Activated T-cell treated with anti-CD3 and anti-CD28 coated beads for 1 hour (primary cell): ENCODE results near the gene LTV1.
"Not testable (repeated sequence)": the region's sequence is repeated elsewhere in the genome, so short reads cannot be mapped to it uniquely, and the experiment has no call there.

Source experiments
- DNase-seq: peaks from one replicate; pipeline ENCODE4 v3.0.0-alpha.2; 2020; ENCODE audit warnings: low read depth

The LTV1 gene, protein sequence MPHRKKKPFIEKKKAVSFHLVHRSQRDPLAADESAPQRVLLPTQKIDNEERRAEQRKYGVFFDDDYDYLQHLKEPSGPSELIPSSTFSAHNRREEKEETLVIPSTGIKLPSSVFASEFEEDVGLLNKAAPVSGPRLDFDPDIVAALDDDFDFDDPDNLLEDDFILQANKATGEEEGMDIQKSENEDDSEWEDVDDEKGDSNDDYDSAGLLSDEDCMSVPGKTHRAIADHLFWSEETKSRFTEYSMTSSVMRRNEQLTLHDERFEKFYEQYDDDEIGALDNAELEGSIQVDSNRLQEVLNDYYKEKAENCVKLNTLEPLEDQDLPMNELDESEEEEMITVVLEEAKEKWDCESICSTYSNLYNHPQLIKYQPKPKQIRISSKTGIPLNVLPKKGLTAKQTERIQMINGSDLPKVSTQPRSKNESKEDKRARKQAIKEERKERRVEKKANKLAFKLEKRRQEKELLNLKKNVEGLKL

DNA sequence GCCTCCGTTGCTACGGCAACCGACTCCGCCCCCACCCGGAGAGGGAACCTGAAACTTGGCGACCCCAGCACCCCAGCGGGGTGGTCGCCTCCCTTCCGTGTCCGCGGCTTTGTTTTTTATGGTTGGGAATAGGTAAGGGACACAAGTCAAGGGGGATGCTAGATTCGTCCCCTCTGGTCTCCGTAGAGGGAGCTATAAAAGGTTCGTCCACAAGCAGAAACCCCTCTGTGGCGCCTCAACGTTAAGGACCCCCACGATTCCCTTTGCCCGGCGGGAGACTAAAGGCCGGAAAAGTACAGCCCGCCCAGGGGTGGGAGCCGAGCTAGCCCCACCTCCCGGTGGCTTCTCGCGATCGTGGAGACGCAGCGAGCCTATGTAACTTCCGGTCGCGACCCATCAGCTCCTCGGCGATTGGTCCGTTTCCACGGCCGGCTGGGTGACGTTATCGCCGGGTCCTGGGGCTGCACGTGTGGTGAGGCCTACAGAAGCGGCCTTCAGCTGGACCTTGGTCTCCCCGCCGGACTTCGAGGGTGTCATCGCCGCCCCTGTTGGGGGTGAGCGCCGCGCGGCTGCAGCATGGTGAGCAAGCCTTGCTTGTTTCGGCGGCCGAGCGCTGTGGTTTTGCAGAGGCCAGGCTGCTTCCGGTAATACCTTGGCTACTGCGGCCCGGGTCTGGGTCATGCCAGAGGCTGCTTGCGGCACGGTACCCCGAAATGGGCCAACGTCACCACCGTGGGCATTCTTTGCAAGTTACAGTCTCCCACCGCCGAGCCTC, at the start of gene LTV1:
TSS of gene LTV1 (plus strand) at position 437 of the 775 bp plus-strand sequence. CDS start at position 577, 140 bp downstream.
- peak; percentile 83 for DNase-seq

DNA sequence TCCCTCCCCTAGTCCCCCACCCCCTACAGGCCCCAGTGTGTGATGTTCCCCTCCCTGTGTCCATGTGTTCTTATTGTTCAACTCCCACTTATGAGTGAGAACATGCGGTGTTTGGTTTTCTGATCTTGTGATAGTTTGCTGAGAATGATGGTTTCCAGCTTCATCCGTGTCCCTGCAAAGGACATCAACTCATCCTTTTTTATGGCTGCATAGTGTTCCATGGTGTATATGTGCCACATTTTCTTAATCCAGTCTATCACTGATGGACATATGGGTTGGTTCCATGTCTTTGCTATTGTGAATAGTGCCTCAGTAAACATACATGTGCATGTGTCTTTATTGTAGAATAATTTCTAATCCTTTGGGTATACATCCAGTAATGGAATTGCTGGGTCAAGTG, 46.6 kb upstream of the LTV1 start:
- not testable (repeated sequence) for DNase-seq

DNA sequence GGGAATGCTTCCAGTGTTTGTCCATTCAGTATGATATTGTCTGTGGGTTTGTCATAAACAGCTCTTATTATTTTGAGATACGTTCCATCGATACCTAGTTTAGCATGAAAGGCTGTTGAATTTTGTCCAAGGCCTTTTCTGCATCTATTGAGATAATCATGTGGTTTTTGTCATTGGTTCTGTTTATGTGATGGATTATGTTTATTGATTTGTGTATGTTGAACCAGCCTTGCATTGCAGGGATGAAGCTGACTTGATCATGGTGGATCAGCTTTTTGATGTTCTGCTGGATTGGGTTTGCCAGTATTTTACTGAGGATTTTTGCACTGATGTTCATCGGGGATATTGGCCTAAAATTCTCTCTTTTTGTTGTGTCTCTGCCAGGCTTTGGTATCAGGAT, 44.7 kb upstream of the LTV1 start:
- not testable (repeated sequence) for DNase-seq

DNA sequence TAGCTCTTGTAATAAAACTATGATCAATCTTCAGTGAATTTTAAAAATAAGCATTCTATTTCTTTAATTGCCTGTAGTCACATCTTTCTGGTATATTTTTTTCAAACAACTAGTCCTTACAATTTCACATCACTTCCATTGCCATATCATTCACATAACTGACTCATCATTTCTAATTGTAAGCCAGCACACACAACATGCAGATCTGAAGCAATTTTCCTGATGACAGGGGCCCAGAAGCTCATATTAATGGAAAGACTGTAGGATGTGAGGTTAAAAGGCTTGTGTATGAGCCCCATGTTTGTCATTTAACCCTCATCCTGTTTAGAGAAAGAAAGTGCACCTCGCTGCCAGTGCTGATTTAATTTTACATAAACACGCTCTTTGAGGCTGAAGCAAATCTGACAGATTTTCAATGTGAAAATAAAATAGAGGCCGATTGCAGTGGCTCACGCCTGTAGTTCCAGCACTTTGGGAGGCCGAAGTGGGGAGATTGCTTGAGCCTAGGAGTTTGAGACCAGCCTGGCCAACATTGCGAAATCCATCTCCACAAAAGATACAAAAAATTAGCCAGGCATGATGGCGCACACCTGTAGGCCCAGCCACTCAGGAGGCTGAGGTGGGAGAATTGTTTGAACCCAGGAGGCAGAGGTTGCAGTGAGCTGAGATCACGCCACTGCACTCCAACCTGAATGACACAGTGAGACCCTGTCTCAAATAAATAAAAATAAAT, 40.1 kb upstream of the LTV1 start:
- DNase-seq, result no peak

DNA sequence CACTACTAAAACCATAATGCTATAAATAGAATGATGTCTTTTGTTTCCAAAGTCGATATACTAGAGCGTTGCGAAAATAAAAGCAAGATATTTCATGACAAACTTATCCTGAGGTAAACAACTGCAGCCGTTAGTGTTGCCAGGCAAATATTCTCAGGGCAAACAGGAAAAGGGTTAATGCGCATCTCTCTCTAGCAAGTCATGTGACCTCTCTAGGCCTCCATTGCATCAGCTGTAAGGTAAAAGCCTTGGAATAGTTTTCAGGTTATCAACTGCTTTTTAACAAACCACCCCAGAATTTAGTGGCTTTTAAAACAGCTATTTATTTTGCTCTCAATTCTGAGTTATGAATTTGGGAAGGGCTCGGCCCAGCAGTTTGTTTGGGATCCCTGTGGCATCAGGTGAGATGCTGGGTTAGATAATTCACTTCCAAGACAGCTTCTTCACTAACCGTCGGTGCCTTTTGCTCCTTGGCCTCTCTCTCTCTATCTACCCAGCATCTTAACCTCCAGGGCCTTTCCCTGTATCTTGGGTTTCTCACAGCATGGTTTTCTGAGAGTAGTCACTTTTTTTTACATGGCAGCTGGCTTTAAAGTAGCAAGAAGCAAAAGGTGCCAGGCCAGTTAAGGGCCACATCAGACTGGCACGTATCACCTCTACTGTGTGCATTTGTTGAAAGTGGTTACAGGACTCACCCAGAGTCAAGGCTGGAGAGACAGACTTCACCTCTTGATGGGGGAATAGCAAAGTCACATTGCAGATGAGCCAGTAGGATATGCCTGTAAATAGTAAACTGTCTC, 39.2 kb upstream of the LTV1 start:
- DNase-seq, result no peak

DNA sequence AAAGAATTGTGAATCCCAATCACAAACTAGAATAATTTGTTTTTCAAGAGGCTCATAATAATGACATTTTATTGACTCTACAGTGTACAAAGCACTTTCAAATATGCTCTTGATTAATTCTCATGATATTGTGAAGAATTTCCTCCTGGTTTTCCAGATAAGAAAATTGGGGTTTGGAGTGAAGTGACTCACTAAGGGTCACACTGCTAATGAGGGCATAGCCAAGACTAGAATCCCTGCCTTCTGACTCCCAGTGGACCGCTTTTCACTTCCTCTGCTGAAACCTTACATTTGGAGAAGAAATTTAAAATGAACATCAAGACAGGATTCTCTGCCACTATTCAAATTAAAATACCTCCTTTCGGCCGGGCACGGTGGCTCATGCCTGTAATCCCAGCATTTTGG, 38.3 kb upstream of the LTV1 start:
- DNase-seq, result no peak

DNA sequence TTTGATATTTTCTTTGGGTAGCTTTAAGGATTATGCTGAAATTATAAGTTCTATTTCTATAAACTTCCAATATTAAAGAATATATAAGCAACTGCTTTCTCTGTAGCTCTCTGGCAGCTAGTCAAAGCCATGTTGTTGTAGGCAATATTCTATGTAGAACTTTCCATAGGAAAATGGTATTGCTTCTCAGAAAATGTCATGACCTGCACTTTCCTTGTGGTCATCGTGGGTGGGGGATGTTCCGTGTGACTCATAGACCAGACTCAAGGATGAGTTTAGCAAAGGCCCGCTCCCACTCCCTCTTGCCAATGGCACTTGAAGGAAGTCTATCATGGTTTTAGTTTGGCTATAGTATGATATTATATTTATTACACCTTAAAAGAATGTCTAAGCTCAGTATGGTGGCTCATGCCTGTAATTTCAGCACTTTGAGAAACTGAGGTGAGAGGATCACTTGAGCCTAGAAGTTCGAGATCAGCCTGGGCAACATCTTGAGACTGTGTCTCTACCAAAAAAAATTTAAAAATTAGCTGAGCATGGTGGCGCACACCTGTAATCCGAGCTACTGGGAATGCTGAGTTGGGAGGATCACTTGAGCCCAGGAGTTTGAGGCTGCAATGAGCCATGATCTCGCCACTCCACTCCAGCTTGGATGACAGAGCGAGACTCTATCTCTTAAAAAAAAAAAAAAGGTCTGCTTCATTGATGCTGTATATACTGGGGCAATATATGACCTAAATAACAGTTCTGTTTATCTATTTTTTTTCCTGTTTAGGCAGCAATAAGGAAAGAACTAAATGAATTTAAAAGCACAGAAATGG, 36.6 kb upstream of the LTV1 start:
- no peak for DNase-seq

DNA sequence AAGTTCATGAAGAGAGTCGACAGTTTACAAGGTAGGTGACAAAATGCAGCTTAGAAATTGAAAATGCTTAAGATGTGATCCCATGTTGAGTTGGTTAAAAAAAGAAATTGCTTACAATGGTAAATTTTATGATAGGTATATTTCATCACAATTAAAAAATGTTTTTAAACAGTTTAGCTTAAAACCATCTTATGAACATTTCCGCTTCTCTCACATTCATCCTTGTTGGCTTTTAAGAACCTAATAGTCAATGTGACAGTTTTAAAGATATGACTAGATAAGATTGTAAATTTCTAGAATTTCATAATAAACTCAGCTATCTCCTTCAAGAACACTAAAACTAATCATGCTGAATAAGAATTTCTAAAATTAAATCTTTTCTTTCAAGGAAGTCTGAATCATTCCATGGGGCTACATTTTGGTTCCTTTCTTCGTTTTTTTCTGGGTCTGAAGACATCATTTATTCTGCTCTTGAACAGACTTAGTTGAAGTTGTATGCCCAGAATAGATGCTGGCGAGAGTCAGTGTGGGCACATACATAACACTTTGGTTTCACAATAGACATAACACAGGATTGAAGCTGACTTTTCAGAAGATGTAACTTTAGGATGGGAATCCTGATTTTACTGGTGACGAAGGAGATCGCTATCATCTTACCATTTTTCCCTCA, 35.9 kb upstream of the LTV1 start:
- no peak for DNase-seq

DNA sequence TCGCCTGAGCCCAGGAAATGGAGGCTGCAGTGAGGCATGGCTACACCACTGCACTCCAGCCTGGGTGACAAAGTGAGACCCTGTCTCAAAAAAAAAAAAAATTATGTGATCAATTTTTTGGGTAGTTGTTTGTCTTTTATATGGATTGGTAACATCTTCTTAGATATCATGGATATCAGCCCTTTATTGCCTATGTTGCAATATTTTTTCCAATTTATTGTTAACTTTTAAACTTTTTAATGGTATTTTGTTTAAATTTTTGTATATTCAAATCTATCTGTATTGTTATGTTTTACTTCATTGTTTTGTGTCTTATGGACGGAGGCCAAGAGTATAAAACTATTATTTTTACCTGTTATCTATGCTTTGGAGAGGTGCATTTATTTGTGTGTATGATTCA, 32.4 kb upstream of the LTV1 start:
- DNase-seq, result no peak

DNA sequence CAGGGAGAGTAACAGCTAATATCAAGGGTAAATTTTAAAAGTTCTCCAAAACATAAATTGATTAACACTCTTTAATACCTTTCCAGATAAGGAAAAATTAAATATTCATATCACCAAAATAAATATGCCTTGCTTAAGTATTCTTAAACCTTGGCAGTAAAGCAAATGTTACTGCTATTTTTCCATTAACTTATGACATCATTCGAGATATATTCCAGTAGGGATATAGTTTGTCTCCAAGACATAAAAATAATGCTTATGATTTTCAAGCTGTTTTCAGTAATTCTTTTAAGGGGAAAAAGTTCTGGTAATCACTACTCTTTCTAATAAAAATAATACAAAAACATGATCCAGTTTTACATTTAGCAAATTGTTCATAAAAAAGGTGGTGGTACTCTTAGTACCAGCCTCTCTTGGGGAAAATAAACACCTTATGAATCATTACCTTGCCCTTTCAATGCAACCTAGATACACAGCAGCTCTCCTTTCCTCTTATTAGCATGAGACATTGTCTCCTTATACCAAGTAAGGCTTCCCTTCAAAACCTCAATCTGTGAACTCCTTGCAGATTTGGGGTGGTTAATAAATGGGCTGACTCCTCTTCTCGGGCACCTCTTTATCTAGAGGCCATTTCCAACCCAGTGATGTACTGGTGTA, 31.5 kb upstream of the LTV1 start:
- DNase-seq, result no peak

DNA sequence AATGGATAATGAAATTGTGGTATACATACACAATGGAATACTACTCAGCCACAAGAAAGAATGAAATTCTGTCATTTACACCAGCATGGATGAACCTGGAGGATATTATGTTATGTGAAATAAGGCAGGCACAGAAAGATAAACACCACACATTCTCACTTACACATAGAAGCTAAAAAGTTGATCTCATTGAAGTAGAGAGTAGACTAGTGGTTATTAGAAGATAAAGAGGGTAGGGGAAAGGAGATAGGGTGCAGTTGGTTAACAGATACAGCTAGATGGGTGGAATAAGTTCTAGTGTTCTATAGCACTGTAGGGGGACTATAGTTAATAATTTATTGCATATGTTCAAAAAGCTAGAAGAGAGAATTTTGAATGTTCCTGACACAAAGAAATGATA, 25.5 kb upstream of the LTV1 start:
- no peak for DNase-seq

DNA sequence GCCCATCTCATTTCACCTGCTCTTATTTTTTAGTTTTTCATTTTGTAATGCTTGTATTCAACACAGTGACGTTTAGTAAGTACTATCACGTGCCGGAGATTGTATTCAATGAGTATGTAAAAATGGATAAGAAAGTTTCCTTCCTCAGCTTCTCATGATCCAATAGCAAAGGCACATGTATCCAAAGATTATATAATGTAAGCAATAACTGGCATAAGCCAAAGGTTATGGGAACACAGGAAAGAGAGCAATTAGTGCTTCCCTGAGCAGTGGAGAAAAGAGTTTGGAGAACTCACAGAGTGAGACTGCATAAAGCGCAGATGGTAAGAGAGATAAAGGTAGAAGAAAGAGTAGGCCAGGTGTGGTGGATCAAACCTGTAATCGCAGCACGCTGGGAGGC, 21.8 kb upstream of the LTV1 start:
- DNase-seq, result no peak

DNA sequence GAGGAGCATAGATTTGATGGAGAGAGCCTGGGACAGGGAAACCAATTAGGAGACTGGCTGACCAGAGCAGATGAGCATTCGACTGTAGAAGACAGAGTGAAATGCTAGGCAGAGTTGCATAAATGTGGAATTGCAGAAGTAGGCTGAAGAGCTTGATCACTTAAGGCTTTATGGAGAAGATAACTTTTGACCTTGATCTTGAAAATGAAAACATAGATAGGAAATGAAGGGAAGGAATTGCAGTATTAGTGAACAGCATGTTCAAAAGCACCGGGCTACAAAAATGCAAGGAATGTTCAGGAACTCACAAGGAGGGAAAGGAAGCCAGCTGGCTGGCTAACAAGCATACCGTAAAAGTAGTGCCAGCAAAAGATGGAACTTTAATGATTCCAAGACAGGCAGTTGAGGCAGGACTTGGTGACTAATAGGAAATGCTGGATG, 20.5 kb upstream of the LTV1 start:
- no peak for DNase-seq

DNA sequence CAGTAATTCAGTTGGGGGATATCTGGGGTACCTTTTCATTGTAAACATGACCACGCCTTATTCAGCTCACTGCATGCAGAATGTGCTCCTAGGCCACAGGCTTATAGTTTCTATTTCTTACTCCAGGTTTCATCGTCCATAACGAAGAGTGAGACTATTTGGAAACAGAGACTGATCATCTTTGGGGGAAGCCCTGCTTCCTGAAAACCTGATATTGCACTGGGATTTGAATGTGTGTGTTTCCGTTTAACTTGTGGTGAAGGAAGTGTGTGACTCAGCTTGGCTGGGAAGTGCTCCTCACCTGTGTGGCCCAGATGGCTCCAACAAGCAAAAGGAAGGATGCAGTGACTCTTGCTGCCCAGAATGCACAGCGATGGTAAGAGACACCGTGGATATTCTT, 19.6 kb upstream of the LTV1 start:
- DNase-seq, result no peak

DNA sequence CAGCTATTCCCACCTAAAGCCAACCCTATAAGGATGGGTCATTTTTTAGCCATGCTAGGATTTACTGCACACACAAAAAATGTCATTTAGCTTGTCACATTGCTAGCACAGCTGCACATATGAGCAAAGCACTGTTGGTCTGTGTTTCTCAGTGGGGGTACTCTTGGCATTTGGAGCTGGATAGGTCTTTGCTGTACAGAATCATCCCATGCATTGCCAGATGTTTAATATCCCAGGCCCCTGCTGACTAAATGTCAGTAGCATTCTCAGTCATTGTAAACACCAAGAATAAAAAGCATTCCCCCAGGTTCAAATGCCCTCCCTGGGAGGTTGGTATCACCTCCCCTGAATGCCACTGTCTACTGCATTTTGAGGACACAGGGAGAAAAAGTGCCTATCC, 14.6 kb upstream of the LTV1 start:
- no peak for DNase-seq

DNA sequence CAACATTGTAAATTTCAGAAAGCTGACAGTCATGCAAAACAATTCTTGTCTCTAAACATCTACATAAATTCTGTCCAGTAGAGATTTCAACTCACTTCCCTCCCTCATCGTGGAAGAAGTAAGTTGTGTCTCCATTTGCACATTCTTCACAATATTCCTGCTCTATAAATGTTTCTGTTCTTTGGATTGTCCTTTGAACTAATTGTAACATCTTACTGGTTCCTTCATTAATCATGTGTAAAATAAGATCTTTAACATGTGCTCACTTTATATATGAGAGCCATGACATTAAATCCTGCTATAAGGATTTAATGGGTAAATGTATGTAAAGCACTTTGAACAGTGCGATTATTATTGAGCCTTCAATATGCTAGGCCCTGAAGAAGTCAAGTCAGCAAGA, 7.0 kb upstream of the LTV1 start:
- no peak for DNase-seq

DNA sequence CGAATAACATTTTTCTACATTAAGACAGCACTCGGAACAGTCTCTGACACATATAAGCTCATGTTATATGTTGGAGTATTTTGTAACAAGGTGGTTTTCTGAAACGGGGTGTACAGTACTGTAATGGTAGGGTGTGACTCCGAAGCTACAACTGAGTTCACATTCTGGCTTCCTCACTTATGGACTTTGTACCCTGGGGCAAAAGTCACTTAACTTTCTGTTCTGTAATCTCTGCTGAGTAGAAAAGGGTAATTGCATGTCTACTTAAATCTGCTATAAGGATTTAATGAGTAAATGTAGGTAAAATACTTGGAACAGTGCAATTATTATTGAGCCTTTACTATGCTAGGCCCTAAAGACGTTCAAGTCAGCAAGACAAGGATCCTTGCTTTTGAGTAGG, 4.7 kb upstream of the LTV1 start:
- DNase-seq, result no peak

DNA sequence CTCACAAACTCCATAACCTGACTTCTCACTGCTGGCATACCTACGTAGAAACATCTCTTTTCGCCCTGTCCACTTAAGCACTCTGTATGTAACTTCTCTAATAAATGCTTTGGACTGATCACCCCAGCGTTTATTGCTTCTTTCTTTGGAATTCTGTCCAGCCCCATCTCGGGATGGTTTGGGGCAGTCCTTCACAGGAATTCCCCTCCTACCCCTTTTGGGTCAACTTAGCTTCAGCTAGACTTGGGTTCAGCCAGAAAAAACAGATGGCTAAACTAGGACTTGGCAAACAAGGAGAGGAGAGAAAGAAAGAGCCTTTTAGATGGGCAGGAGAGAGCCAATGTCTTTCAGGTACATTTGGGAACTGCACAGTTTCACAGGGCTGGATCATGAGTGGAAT, 3.9 kb upstream of the LTV1 start:
- DNase-seq, result no peak

DNA sequence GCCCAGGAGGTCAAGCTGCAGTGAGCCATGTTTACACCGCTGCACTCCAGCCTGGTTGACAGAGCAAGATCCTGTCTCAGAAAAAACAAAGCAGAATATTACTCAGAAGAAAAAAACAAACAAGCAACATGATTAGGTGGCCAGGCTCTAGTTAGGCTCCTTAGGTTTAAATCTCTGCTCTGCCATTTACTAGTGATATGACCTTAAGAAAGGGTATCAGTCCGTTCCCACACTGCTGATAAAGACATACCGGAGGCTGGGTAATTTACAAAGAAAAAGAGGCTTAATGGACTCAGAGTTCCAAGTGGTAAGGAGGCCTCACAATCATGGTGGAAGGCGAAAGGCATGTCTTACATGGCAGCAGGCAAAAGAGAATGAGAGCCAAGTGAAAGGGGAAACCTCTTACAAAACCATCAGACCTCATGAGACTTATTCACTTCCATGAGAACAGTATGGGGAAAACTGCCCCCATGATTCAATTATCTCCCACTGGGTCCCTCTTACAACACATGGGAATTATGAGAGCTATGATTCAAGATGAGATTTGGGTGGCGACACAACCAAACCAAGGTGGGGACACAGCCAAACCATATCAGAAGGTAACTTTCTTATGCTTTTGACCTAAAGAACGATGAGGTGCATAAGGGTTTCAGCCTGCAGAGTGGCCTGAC, 2.4 kb upstream of the LTV1 start:
- no peak for DNase-seq
